ENCODE data around the gene MOG. TPM values are rescaled to one million over a fixed set of nuclear protein-coding genes. Genes with fewer than 3 reads are reported as not detected.

The MOG gene
- total RNA-seq: not detected in 2 replicates

DNA sequence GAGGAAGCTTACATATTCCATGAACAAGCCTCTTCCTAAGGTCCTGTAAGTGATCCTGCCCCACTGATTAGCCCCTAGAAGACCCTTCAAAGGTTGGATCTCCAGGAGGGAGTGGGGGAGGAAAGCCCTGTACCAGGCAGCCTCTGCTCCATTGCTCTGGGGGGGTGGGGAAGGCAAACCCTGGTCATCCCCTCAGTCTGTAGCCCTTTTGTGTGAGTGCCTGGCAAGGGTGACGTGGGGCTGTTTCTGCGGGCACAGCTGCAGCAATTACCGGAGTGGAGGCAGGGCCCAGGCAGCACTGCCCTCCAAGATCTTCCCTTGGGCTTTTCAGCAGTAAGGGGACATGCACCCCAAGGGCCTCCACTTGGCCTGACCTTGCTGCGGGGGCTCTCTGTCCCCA, at the start of gene MOG:
Gene MOG, plus strand, starts transcription at position 295 of the 400 bp plus-strand sequence. CDS start 118 bp downstream, outside the sequence.

DNA sequence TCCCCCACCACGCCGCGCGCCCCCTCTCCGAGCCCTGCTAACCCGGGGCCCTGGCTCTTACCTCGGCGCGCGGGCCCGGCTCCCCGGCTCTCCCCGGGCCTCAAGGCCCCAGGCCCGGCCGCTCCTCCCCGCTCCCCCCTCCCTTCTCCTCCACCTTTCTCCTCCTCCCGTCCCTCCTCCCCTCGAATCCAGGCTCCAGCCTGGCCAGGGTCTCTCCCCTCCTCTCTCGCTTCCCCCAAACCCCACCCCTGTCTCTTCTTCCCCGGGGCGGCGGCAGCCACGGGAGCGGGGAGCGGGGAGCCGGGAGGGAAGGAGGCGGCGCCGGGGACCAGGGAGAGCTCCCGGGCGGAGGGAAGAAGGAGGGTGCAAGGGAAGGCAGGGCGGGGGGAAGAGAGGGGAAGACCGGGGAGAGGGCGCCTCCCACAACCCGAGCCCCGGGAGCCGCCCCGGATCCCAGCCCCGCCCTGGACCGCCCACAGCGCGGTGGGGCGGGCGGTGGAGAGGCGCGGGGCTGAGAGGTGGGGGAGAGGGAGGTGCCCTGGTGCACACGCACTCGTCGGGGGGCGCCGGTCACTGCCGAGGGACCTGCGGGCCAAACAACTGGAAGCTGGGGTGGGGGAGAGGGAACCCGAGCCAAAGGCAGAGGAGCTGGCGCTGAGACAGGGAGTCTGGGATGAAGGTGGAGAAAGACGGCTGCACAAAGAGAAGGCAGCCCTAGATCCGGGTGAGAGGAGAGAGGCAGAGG, 23.9 kb upstream of the MOG start, which contains the start of gene GABBR1:
Gene GABBR1, minus strand, starts transcription at position 395 of the 745 bp plus-strand sequence. CDS start 798 bp downstream, outside the sequence.

DNA sequence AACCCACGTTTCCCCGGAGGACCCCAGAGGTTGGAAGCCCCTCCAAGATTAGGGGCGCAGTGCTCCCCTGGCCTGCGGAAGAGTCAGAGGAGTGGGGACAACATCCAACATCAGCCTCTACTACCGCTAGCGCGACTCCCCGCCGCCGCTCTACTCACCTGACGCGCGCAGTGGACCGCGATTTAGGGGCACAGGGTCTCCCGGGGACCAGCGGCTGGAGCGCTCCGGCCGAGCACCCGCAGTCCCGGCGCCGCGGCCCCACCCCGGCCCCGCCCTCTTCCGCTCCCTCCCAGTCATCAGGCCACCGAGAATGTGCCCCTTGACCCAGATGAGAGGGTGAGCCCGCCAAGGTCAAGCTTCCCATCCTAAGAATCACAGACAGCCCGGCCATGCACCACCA, 24.0 kb downstream of the MOG start, which contains the start of gene ZFP57:
Gene ZFP57, minus strand, starts transcription at position 249 of the 400 bp plus-strand sequence. CDS start 4,149 bp downstream, outside the sequence.

Other genes starting within 250 kb of the MOG start
- not detected in 2 replicates for gene OR12D1, start 242.2 kb upstream of the MOG start, total RNA-seq
- gene OR10C1, start 217.8 kb upstream of the MOG start, total RNA-seq: not detected in 2 replicates
- not detected in 2 replicates for gene OR11A1, start 200.0 kb upstream of the MOG start, total RNA-seq
- not detected in 2 replicates for gene OR2H1, start 199.9 kb upstream of the MOG start, total RNA-seq
- gene MAS1L, start 169.1 kb upstream of the MOG start, total RNA-seq: not detected in 2 replicates
- gene UBD, start 97.4 kb upstream of the MOG start, total RNA-seq: not detected in 2 replicates
- not detected in 2 replicates for gene OR2H2, start 72.0 kb upstream of the MOG start, total RNA-seq
- gene GABBR1, start 23.9 kb upstream of the MOG start, total RNA-seq: 4.4 and 4.8 TPM in 2 replicates
- not detected in 2 replicates for gene ZFP57, start 24.1 kb downstream of the MOG start, total RNA-seq
- gene HLA-F, start 66.3 kb downstream of the MOG start, total RNA-seq: not detected in 2 replicates
- gene HLA-G, start 170.7 kb downstream of the MOG start, total RNA-seq: not detected in 2 replicates